ENCODE results near the gene SLC2A9. TPM values are rescaled to one million over a fixed set of nuclear protein-coding genes. Genes with fewer than 3 reads are reported as not detected.

SLC2A9 gene
- total RNA-seq, 2 experiments from 2014 or later: not detected

GRCh38 chr4:9841072-9841471 lies 180.2 kb downstream of the SLC2A9 start:
- TF ChIP-seq EZH2phosphoT487 (IDR thresholded peaks at IDR 0.05; ENCODE audit: borderline replicate concordance, low read depth, low read length) (no peak), CTCF (conservative IDR thresholded peaks at IDR 0.05; ENCODE audit: low read length) (no peak)
- ChIA-PET CTCF (ENCODE audit: unreplicated experiment) (no interaction called here), POLR2A (no interaction called here)
- Histone ChIP-seq H4K20me1 (ENCODE audit: insufficient read depth, low read length) (no peaks in the 10 kb centered on the region), H2AFZ (ENCODE audit: low read length) (no peak overlapping the region), H3K4me2 (ENCODE audit: low read length) (no peak overlapping the region), H3K27ac (ENCODE audit: low read depth, low read length, poor library complexity, severe bottlenecking) (no peak overlapping the region), H3K9me3 (ENCODE audit: low read length) (no peaks in the 10 kb centered on the region), H3K79me2 (ENCODE audit: insufficient read depth, low read depth, low read length) (no peaks in the 10 kb centered on the region), H3K36me3 (ENCODE audit: insufficient read depth, low read length) (no peaks in the 10 kb centered on the region), H3K4me3 (ENCODE audit: low read depth, low read length, poor library complexity, severe bottlenecking) (no peak overlapping the region), H3K4me1 (ENCODE audit: insufficient read depth, low read length, poor library complexity, severe bottlenecking) (no peaks in the 10 kb centered on the region), H3K9me2 (ENCODE audit: insufficient read depth, low read length) (no peaks in the 10 kb centered on the region)
- no TSS peak for BruUV-seq (replicated peaks)
- intact Hi-C loops (cut with micrococcal nuclease; ENCODE audit: unreplicated experiment): no loop called here
- no peak for DNase-seq (ENCODE audit: low spot score)

- TF ChIP-seq EZH2phosphoT487 (IDR thresholded peaks at IDR 0.05; ENCODE audit: borderline replicate concordance, low read depth, low read length) (no peak), CTCF (conservative IDR thresholded peaks at IDR 0.05; ENCODE audit: low read length) (no peak)
- ChIA-PET POLR2A (interaction anchor here (0.6 to 0.7 kb wide), 2 partner anchors 616 to 1185 kb away, joined by 4 to 5 read pairs; no protein-coding TSS in a partner anchor), CTCF (ENCODE audit: unreplicated experiment) (no interaction called here)
- no peak for DNase-seq (ENCODE audit: low spot score)
- H4K20me1 ChIP-seq (ENCODE audit: insufficient read depth, low read length): no peaks in the 10 kb centered on the region
- H3K9me3 ChIP-seq (ENCODE audit: low read length): no peaks in the 10 kb centered on the region
- H3K27ac ChIP-seq (ENCODE audit: low read depth, low read length, poor library complexity, severe bottlenecking): no peak overlapping the region
- intact Hi-C loops (cut with micrococcal nuclease; ENCODE audit: unreplicated experiment): no loop called here
- no peaks in the 10 kb centered on the region for H3K4me1 ChIP-seq (ENCODE audit: insufficient read depth, low read length, poor library complexity, severe bottlenecking)
- no peaks in the 10 kb centered on the region for H3K9me2 ChIP-seq (ENCODE audit: insufficient read depth, low read length)
- no TSS peak for BruUV-seq (replicated peaks)
- no peaks in the 10 kb centered on the region for H3K79me2 ChIP-seq (ENCODE audit: insufficient read depth, low read depth, low read length)
- H3K4me2 ChIP-seq (ENCODE audit: low read length): no peak overlapping the region
- H2AFZ ChIP-seq (ENCODE audit: low read length): no peak overlapping the region
- H3K36me3 ChIP-seq (ENCODE audit: insufficient read depth, low read length): no peaks in the 10 kb centered on the region
- H3K4me3 ChIP-seq (ENCODE audit: low read depth, low read length, poor library complexity, severe bottlenecking): no peak overlapping the region
Measured at GRCh38 chr4:9835430-9835829, 185.9 kb downstream of the SLC2A9 start.

GRCh38 chr4:9833421-9833820 lies 187.9 kb downstream of the SLC2A9 start:
- CTCF ChIA-PET (ENCODE audit: unreplicated experiment): no interaction called here
- BruUV-seq (replicated peaks): no TSS peak
- no peak overlapping the region for H2AFZ ChIP-seq (ENCODE audit: low read length)

More at GRCh38 chr4:9833421-9833820, 187.9 kb downstream of the SLC2A9 start:
- no peaks in the 10 kb centered on the region for H3K36me3 ChIP-seq (ENCODE audit: insufficient read depth, low read length)
- no peak overlapping the region for H3K4me2 ChIP-seq (ENCODE audit: low read length)
- TF ChIP-seq EZH2phosphoT487 (IDR thresholded peaks at IDR 0.05; ENCODE audit: borderline replicate concordance, low read depth, low read length): no peak
- DNase-seq (ENCODE audit: low spot score): no peak
- no peaks in the 10 kb centered on the region for H3K9me2 ChIP-seq (ENCODE audit: insufficient read depth, low read length)
- H3K27ac ChIP-seq (ENCODE audit: low read depth, low read length, poor library complexity, severe bottlenecking): no peak overlapping the region
- no peaks in the 10 kb centered on the region for H3K79me2 ChIP-seq (ENCODE audit: insufficient read depth, low read depth, low read length)
- intact Hi-C loops (cut with micrococcal nuclease; ENCODE audit: unreplicated experiment): no loop called here
- H4K20me1 ChIP-seq (ENCODE audit: insufficient read depth, low read length): no peaks in the 10 kb centered on the region
- POLR2A ChIA-PET: no interaction called here
- H3K4me3 ChIP-seq (ENCODE audit: low read depth, low read length, poor library complexity, severe bottlenecking): no peak overlapping the region
- H3K4me1 ChIP-seq (ENCODE audit: insufficient read depth, low read length, poor library complexity, severe bottlenecking): no peaks in the 10 kb centered on the region
- H3K9me3 ChIP-seq (ENCODE audit: low read length): no peaks in the 10 kb centered on the region

Measured in OCI-LY7 (cell line).